Stimulated activated CD8-positive, alpha-beta memory T cell treated with anti-CD3 and anti-CD28 coated beads, Interleukin-7, amount 100 ng/mL, for 4 hours (primary cell): Measurements from ENCODE around the gene ATP6AP1.
"Not testable (repeated sequence)": the region's sequence is repeated elsewhere in the genome, so short reads cannot be mapped to it uniquely, and the experiment has no call there.

ENCODE experiments used
- DNase-seq, 2 donors: peaks; one replicate each; pipeline ENCODE4 v3.0.0-alpha.2; 2020; ENCODE audit warnings: low read depth in 2 of 2

ATP6AP1 gene, protein sequence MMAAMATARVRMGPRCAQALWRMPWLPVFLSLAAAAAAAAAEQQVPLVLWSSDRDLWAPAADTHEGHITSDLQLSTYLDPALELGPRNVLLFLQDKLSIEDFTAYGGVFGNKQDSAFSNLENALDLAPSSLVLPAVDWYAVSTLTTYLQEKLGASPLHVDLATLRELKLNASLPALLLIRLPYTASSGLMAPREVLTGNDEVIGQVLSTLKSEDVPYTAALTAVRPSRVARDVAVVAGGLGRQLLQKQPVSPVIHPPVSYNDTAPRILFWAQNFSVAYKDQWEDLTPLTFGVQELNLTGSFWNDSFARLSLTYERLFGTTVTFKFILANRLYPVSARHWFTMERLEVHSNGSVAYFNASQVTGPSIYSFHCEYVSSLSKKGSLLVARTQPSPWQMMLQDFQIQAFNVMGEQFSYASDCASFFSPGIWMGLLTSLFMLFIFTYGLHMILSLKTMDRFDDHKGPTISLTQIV

DNA sequence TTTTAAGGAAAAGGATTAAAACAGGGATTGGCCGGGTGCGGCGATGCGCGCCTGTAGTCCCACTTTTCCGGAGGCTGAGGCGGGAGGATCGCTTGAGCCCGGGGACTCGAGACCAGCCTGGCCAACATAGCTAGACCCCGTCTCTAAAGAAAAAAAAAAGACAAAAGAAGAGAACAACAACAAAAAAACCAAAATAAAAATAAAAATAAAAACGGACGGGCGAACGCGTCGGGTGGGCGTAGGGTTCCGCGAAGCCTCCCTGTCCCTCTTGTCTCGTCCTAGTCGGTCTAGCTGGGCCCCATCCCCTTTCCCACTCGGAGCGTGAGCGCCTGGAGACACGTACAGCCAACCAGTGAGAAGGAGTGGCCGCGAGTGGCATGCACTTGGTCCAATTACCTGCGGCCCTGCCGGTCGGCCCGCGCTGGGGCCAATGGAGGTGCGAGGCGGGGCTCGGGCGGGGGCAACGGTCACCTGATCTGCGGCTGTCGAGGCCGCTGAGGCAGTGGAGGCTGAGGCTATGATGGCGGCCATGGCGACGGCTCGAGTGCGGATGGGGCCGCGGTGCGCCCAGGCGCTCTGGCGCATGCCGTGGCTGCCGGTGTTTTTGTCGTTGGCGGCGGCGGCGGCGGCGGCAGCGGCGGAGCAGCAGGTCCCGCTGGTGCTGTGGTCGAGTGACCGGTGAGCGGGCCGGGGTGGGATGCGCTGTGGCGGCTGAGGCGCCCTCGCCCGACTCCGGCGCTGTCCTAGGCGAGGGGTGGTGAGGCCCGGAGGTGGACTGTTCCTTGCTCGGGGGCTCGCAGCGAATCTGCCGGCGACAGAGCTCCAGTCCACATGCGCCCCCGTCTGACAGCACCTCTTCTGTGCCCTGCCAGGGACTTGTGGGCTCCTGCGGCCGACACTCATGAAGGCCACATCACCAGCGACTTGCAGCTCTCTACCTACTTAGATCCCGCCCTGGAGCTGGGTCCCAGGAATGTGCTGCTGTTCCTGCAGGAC is at the start of gene ATP6AP1:
Gene ATP6AP1 (plus strand): TSS at position 502 of the 996 bp plus-strand sequence. CDS start 16 bp downstream, at position 518.
- peak; percentile 72 to 83 for DNase-seq

DNA sequence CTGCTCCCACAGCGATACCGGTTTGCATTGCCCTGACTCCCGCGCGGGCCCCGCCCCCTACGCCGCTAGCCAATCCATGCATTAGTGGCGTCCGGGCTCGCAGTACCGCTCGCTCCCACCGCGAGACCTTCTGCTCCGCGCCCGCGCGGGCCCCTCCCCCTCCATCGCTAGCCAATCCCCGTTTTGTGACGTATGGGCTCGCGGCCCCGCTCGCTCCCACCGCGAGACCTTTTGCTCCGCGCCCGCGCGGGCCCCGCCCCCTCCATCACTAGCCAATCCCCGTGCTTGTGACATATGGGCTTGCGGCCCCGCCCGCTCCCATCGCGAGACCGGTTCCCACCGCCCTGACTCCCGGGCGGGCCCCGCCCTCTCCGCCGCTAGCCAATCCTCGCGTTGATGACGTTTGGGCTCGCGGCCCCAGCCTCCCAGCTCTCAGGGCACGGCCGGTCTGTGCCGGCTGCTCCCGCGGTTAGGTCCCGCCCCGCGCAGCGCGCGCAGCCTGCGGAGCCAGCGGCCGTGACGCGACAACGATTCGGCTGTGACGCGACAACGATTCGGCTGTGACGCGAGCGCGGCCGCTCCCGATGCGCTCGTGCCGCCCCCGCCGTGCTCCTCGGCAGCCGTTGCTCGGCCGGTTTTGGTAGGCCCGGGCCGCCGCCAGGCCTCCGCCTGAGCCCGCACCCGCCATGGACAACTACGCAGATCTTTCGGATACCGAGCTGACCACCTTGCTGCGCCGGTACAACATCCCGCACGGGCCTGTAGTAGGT is 49.5 kb upstream of the ATP6AP1 start, which contains the start of gene EMD:
Gene EMD (plus strand): TSS at position 497 of the 770 bp plus-strand sequence. CDS start 190 bp downstream, at position 687.
- peak; percentile 93 to 95 for DNase-seq

DNA sequence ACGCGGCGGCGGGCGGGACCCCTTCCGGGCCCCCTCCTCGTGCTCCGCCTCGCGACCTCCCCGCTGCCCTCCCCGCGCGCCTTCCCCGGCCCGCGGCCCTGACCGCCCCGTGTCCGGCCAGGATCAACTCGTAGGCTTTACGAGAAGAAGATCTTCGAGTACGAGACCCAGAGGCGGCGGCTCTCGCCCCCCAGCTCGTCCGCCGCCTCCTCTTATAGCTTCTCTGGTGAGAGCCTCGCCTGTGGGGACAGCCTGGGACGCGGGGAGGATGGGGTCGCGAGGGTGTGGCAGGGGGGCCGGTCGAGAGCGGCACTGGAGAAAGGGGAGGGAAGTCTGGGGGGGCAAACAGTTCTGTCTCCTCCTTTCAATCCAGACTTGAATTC is 48.9 kb upstream of the ATP6AP1 start:
- no peak for DNase-seq

DNA sequence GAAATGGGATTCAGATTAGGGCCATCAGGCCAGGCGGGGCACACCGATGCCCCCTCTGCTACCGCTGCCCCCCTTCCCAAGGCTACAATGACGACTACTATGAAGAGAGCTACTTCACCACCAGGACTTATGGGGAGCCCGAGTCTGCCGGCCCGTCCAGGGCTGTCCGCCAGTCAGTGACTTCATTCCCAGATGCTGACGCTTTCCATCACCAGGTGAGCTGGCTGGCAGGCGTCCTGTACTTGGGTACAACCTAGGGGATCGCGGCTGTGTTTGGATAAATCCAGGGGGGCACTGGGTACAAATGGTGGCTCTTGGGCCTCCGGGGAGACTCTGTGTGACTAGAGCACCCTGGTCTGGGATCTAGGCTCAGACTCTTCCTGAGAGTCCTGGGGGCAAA is 48.3 kb upstream of the ATP6AP1 start:
- DNase-seq, result no peak

DNA sequence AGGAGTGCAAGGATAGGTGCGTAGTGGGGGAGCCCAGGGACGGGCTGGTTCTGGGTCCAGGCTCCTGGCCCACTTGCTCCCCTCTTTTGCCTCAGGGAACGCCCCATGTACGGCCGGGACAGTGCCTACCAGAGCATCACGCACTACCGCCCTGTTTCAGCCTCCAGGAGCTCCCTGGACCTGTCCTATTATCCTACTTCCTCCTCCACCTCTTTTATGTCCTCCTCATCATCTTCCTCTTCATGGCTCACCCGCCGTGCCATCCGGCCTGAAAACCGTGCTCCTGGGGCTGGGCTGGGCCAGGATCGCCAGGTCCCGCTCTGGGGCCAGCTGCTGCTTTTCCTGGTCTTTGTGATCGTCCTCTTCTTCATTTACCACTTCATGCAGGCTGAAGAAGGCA is 47.7 kb upstream of the ATP6AP1 start:
- DNase-seq, result no peak

DNA sequence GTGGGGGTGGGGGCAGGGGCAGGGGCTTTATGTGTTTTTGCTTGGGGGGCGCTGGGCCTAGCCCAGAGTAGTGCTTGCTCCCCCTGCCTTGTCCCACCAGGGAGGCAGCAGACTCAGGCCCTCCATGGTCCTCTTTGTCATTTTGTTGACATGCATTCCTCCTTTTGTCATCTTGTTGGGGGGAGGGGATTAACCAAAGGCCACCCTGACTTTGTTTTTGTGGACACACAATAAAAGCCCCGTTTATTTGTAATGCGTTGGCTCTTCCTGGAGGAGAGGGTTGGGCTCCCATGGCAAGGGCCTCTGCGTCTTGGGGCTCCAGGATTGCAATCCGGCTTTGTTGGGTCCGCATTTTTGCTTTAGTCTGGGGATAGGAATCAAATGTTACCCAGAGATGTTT is 47.2 kb upstream of the ATP6AP1 start:
- DNase-seq, result no peak

DNA sequence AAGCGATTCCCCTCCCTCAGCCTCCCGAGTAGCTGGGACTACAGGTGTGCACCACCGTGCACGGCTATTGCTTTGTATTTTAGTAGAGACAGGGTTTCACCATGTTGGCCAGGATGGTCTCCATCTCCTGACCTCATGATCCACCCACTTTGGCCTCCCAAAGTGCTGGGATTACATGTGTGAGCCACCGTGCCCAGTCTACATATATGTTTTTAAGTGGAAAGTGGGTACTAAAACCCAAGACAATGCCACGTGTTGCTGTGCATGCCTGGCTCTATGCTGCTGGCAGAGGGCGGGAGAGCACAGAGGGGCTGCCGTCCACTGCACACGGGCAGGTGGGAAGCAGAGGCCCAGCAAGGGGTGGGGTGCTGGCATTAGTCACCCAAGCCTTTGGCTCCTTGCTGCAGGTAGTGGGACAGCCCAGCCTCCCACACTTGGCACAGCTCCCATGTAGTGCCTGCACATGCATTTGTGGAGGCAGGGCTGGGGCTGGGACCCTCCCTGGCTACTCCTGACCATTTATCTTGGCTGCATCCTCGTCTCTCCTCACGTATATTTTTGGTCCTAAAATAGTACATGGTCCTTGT is 45.9 kb upstream of the ATP6AP1 start:
- no peak for DNase-seq

DNA sequence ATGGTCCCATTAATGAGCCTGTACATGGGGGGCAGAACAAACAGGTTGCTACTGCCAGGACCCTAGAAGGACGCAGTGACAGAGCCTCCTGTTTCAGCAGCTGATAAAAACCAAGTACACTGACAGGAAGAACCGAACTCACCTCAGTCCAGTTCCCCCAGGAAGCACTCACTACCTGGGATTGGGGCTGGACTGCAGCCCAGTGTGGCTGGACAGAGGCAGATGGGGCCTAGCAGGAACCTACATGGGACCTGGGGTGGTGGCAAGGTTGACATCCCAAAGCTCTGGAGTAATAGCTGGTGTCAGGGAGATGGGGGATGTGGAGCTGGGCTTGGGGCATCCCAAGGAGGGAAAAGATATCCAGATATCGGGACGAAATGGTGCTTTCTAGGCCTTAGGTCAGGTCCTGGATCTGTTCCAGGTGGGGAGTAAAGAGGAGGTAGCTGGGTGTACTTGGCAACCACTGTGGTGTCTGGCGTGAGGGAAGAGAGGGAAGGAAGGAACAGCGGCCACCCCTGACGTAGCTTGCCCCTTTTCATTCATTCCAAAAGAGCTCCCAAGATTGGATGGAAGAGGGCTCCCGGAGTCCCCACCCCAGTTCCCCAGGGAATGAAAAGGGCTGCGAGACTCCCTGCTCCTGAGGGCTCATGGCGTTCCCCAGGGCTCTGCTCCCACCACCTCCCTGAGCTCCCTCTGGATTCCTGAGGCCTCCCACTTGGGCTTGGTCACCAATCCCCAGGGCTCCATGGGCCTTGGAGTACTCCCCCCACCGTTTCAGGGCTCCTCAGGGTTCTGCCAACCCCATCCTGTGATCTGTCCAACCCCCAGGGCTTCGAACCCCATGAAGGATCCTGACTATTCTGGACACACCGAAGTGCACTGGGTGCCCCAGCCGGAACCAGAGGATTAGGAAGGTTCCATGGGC is 44.9 kb upstream of the ATP6AP1 start:
- no peak for DNase-seq

DNA sequence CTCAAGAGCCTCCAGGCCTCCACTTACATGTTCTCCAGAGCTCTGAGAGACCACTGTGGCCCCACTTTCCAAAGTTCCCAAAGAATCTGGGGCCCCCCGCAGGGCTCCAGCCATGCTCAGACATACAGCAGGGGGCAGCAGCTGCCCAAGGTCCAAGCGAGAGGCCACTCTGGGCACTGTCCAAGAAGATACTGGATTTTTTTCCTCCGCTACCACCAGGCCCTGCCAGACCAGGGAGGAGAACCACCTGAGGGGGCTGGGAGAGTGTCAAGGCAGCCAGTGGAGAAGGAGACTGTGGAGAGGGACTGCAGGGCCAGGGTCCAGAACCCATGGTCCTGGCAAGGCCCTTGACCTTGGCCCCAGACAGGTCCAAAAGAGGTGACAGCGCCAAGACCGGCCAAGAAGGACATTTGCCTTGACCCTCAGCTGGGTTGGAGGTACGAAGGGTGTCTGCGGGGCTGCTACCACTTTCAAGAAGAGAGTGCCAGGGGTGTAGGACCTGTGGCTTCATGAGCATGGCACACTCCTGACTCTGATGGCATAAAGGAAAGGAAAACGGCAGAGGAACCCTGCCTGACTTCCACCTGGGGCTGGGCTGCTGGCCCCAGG is 44.1 kb upstream of the ATP6AP1 start:
- DNase-seq, result no peak

DNA sequence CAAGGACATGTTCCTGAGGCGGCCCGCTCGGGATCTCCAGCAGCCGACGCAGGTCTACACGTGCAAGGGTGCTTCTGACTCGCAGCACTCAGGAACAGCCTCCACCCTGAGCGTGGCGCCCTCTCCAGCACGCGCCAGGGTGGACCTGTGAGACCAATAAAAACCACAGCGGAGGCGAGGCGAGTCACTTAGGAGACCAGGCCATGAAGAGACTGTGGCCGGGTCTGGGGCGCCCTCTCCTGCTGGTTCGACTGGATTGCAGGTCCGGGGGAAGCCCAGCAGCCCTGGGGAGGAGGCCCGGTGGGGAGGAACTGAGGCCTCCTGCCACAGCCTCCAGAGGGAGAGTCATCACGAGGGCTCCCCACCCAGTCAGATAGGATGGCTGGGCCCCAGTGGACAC is 40.4 kb upstream of the ATP6AP1 start:
- DNase-seq, result not testable (repeated sequence)

DNA sequence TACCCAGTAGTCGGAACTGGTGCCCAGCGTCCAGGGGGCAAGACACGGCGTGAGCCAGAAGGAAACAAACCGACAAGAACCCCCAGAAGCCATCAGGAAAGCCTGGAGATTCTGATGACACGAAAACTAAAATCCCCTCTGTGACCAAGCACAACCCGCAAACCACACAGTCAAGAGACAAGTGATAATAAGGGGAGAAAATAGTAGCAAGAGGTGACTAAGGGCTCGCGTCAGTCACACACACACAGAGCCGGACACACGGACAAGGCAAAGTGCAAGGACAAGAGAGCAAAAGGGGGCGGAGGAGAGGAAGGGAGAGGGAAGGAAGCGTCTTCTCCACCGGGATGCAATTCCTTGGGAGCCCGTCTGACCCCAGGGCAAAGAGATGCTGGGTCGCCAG is 39.8 kb upstream of the ATP6AP1 start:
- not testable (repeated sequence) for DNase-seq

DNA sequence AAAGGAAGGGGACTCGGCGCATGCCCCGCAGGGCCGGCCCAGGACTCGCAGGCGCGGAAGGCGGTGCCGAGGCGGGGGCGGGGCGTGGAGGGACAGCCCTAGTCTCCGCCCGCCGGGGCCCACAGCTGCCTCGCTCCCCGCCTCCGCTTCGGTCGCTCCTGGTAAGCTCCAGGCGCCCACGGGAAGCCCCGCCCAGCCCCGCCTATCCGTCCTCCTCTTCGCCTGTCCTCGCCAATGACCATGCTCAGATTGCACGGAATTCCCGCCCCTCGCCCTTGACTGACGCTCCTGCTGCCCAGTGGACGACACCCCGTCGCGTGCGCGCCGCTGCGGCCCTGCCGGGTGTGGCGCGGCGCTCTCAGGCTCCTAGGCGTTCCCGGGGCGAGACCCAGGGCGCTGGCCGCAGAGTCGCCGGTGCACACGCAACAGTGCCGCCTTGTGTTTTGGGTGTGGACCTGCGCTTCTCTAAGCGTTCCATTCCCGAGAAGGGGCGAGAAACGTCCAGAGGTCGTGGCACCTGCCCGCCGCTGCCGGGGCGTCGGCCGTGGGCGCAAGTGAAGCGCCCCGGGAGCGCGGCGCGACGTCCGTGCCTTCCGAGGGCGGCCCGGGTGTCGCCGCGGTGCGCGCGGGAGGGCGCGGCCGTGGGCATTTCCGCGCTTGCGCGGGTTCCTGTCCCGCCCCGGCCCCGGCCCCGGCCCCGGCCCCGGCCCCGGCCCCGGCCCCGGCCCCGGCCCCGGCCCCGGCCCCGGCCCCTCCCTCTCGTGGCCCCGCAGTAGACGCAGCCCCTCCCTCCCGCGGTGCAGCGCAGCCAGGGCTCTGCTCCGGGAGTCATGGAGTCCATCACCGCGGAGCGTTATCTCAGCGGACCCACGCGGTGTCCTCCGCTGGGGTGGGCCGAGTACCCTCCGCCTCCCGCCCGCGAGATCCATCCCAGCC is 38.4 kb upstream of the ATP6AP1 start:
- DNase-seq, result not testable (repeated sequence)

DNA sequence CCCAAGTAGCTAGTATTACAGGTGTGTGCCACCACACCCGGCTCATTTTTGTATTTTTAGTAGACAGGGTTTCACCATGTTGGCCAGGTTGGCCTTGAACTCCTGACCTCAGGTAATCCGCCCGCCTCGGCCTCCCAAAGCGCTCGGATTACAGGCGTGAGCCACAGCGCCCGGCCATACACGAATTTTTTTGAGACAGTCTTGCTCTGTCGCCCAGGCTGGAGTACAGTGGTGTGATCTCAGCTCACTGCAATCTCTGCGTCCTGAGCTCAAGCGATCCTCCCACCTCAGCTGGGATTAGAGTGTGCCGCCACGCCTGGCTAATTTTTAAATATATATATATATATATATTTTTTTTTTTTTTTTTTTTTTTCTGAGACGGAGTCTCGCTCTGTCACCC is 32.1 kb upstream of the ATP6AP1 start:
- not testable (repeated sequence) for DNase-seq

DNA sequence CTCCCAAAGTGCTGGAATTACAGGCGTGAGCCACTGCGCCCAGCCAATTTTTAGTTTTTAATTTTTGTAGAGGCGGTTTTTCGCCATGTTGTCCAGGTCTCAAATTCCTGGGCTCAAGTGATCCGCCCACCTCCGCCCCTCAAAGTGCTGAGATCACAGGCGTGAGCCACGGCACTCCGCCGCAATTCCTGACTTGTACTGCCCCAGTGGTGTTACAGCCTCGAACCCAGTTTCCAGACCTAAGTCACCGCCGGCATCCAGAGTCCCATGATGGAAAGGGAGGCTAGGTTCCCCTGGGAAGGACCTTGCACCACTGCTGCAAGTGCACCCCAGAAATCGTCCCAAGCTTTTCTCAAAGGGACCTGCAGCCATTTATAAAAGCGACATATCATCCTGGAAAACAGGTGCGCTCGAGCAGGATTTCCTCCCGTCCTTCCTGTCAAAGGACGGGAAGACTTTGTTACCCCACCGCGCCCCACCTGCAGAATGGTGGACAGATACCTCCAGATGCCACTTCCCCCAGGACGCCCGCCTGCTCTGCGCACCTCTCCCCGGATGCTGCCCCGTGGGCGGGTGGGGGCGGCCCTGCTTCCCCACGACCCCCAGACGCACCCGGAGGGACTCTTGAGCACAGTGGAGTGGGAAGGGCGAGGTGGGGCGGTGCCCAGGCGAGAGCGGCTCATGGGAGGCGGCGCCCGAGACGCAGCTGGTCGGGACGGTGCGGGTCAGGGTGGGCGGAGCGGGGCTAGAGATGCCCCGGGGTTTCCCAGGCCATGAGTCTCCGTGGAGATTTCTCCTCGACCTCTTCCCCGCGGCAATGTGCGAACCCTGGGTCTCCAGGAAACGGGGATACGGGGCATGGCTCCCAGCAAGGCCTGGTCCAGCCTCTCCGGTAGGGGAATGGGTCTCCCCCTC is 31.2 kb upstream of the ATP6AP1 start:
- peak; percentile 31 to 68 for DNase-seq

DNA sequence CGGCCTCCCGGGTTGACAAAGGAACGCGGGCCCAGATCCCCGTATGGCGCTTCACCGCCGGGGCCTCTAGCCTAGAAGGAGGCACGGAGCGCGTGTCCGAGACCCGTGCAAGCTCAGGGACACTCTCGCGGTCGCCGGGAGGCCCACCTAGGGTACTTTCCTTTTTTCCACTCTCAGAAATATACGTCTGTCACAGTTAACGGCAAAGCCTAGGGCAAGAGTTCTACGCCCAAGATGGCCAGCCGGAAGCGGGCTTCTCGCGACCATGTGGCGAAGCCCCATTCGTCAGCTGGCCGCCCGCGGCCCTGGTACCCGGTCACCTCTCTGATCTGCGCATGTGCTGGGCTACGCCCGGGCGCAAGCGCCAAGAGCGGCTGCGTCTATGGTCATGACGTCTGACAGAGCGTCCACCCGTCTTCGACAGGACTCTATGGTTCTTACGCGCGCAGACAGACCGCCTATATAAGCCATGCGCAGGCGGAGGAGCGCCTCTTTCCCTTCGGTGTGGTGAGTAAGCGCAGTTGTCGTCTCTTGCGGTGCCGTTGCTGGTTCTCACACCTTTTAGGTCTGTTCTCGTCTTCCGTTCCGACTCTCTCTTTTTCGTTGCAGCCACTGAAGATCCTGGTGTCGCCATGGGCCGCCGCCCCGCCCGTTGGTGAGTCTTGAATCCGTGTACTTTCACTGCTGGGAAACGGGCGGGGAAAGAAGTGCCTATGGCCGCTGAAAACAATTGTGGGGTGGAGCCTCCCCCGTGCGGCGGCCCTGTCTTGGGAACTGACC is 30.4 kb upstream of the ATP6AP1 start, which contains the start of gene RPL10:
Gene RPL10 (plus strand): TSS at position 490 of the 780 bp plus-strand sequence. CDS start 143 bp downstream, at position 633.
- DNase-seq, result peak; percentile 85
